Testis (tissue), 5 donors: ENCODE measurements around the gene IFNG. TPM values are rescaled to one million over a fixed set of nuclear protein-coding genes. Genes with fewer than 3 reads are reported as not detected.
"Not testable (repeated sequence)": the region's sequence is repeated elsewhere in the genome, so short reads cannot be mapped to it uniquely, and the experiment has no call there.

Experiments
- DNase-seq: peaks from one replicate; pipeline ENCODE4 v3.0.0-alpha.2; 2019
- H3K27ac ChIP-seq, 2 donors: fragments of 200-600 bp; sonication (generic); one replicate each; pipeline ENCODE4 v1.5.1; 2019
- H3K27me3 ChIP-seq: fragments of 200-600 bp; sonication (generic); one replicate; pipeline ENCODE4 v1.5.1; 2019
- H3K36me3 ChIP-seq: fragments of 200-600 bp; sonication (generic); one replicate; pipeline ENCODE4 v1.5.1; 2017; ENCODE audit warnings: low read depth; ENCODE audit errors: missing control alignments
- H3K4me1 ChIP-seq: fragments of 200-600 bp; sonication (generic); one replicate; pipeline ENCODE4 v1.5.1; 2019
- H3K4me3 ChIP-seq, 2 donors: fragments of 200-600 bp; sonication (generic); one replicate each; pipeline ENCODE4 v1.5.1; 2017 to 2019
- H3K9me3 ChIP-seq: fragments of 200-600 bp; sonication (generic); one replicate; pipeline ENCODE4 v1.5.1; 2017
- POLR2A ChIP-seq: fragments of 450-650 bp; IDR thresholded peaks from one replicate; pipeline ENCODE4 v1.6.1; 2017; ENCODE audit warnings: antibody characterized with exemption, mild to moderate bottlenecking, moderate library complexity
- WGBS, 2 donors: methylation state at CpG; one replicate each; pipeline ENCODE4 v1.1.5; 2018; 5-methylcytosine and 5-hydroxymethylcytosine counted together
- intact Hi-C: fragments of 100-400 bp; cut with DNase I; formaldehyde crosslinking; loops from one replicate; pipeline ENCODE4 v1.15.1; 2023; ENCODE audit warnings: low total_unique reads
- long read RNA-seq, 2 donors: transcript quantifications; one replicate each; lab custom pipeline, GENCODE V29; 2026
- polyA plus RNA-seq: library from polyadenylated mRNA; stranded (reverse); fragments of 350-450 nt; fragmentation: Illumina TruSeq; extraction: RNeasy Lipid Tissue Mini Kit (QIAGEN cat#74804); gene quantifications from one replicate; pipeline ENCODE4 v1.2.3, GENCODE V29; 2014; ENCODE audit warnings: low read depth, low replicate concordance; ENCODE audit not compliant: insufficient read depth
- total RNA-seq, 2 donors: library from RNA; depleted of rRNA; stranded (reverse); fragments of >200 nt; gene quantifications; one replicate each; pipeline ENCODE4 v1.2.3, GENCODE V29; 2016
- TF ChIP-seq, protein P1 (sequence below), 3 experiments: fragments of 450-650 bp in 2 of 3; fragments of 200-600 bp in 1 of 3; sonication (generic) in 1 of 3; IDR thresholded peaks; one replicate each; pipeline ENCODE4 v1.5.1; 2016 to 2019; ENCODE audit warnings: antibody characterized with exemption in 3 of 3, mild to moderate bottlenecking in 2 of 3, moderate library complexity in 1 of 3

Gene IFNG
- total RNA-seq (not detected), polyA plus RNA-seq (0.26 TPM)
- long read RNA-seq, donor 1, result 0 reads
- long read RNA-seq, donor 2, result 0 reads

DNA sequence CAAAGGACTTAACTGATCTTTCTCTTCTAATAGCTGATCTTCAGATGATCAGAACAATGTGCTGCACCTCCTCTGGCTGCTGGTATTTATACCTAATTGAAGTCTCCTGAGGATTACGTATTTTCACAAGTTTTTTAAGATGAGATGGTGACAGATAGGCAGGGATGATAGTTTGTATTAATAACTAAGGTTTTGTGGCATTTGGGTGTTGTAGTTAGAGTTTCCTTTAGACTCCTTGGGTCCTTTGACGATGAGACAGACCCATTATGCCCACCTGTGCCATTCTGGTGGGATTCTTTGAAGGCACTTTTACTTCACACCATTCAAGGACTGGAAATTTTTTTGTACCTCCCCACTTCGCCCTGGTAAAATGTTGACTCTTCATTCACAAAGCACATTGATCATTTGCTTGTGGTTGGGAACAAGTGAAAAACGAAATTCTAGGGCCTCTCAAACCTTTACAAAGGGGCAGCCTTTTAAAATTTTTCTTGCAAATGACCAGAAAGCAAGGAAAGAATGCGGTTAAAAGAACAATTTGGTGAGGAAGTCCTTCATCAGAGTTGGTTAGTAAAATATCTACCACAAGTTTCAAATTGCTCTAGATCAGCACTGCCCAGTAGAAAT lies at the start of gene IFNG:
Gene IFNG (minus strand): TSS at position 60 of the 624 bp plus-strand sequence. CDS start 125 bp downstream, outside the sequence.
- Histone ChIP-seq H3K27me3 (no peaks in the 10 kb centered on the region), H3K9me3 (no peaks in the 10 kb centered on the region), H3K4me1 (no peaks in the 10 kb centered on the region), H3K4me3 (no peak within 1 kb of the TSS), H3K27ac (no peak within 1 kb of the TSS), H3K36me3 (no peaks in the 10 kb centered on the region)
- WGBS, 2 donors, result 76 to 84% methylated on average over 5 of the region's 5 CpGs
- DNase-seq, result no peak
- TF ChIP-seq POLR2A, result no peak
- TF ChIP-seq, protein P1, sequence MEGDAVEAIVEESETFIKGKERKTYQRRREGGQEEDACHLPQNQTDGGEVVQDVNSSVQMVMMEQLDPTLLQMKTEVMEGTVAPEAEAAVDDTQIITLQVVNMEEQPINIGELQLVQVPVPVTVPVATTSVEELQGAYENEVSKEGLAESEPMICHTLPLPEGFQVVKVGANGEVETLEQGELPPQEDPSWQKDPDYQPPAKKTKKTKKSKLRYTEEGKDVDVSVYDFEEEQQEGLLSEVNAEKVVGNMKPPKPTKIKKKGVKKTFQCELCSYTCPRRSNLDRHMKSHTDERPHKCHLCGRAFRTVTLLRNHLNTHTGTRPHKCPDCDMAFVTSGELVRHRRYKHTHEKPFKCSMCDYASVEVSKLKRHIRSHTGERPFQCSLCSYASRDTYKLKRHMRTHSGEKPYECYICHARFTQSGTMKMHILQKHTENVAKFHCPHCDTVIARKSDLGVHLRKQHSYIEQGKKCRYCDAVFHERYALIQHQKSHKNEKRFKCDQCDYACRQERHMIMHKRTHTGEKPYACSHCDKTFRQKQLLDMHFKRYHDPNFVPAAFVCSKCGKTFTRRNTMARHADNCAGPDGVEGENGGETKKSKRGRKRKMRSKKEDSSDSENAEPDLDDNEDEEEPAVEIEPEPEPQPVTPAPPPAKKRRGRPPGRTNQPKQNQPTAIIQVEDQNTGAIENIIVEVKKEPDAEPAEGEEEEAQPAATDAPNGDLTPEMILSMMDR (IDR thresholded peaks at IDR 0.05), result no peak
- intact Hi-C loops, result no loop called here

DNA sequence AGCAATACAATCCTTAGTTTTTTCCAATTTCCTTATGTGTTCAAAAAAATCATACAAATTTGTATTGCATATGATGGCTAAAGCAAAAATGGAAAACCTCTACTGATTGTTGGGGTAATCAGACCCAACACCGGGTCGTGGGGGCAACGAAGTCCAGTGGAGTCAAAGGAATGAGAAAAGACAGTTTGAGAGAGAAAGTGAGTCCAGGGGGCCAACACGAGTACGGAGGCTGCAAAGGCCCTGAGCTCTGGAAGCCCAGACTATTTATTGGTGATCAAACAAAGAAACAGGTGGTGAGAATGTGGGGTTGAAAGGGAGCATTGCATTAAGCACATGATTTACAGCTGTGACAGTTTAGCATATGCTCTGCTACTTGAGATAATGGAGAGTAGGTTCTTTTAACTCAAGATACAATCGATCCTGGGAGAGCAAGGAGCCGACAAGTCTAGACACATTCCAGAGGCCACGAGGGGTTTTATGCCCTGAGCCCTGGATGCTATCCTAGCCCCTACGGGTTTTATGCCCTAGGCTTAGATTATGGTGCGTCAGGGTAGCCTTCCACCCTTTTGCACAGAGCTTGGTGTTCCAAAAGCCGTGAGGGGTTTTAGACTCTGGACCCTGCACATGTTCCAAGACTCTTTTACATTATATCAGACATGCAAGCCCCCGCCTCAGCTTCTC lies 49.6 kb upstream of the IFNG start:
- H3K4me3 ChIP-seq, H3K27ac ChIP-seq, intact Hi-C loops, H3K4me1 ChIP-seq, H3K9me3 ChIP-seq, DNase-seq, H3K36me3 ChIP-seq, H3K27me3 ChIP-seq: not testable (repeated sequence)
- 33 to 44% methylated on average over 12 of the region's 12 CpGs for WGBS, 2 donors

DNA sequence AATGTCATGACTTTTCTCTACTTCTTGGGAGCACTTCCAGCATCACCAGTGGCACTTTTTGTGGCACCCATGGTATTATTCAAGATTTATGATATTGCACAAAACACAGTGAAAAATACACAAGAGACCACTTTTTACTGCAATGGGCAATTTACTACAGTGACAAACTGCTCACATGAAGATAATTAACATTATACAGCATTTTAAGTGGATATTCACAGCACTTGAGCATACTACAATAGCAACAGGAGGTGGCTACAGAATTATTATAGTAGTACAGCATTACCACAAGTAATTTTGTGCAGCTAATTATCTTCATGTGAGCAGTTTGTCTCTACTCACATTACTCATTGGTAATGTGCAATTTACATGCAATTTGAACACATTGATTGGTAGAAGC lies 47.7 kb upstream of the IFNG start:
- intact Hi-C loops, result no loop called here
- Histone ChIP-seq H3K9me3 (no peaks in the 10 kb centered on the region), H3K4me1 (no peaks in the 10 kb centered on the region), H3K27ac (no peak overlapping the region), H3K4me3 (no peak overlapping the region), H3K36me3 (no peaks in the 10 kb centered on the region), H3K27me3 (no peaks in the 10 kb centered on the region)
- no peak for DNase-seq
- TF ChIP-seq, protein P1 (IDR thresholded peaks at IDR 0.05), result no peak
- TF ChIP-seq POLR2A, result no peak

DNA sequence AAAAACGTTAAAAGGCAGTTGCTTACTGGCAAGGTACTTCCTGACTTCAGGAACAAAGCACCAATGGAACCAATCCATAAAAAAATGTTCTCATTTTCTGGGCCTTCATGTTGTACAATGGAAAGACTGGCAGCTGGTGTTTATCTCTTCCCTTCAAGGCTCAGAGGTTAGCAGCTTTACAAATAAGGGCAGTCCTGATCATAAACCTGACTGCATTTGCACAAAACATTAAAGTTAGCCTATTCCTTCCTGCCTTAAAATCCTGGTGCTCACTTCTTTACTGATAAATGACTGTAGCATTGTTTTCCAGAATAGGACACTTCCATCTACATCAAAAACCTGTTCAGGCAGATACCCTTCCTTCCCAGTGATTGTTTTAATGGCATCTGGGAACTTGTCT lies 46.9 kb upstream of the IFNG start:
- Histone ChIP-seq H3K27me3 (no peaks in the 10 kb centered on the region), H3K27ac (no peak overlapping the region), H3K4me1 (no peaks in the 10 kb centered on the region), H3K4me3 (no peak overlapping the region), H3K36me3 (no peaks in the 10 kb centered on the region), H3K9me3 (no peaks in the 10 kb centered on the region)
- WGBS, 2 donors, result 47 to 63% methylated on average over 1 of the region's 1 CpG
- no peak for DNase-seq
- TF ChIP-seq, protein P1 (IDR thresholded peaks at IDR 0.05), result no peak
- no peak for TF ChIP-seq POLR2A
- intact Hi-C loops, result no loop called here

DNA sequence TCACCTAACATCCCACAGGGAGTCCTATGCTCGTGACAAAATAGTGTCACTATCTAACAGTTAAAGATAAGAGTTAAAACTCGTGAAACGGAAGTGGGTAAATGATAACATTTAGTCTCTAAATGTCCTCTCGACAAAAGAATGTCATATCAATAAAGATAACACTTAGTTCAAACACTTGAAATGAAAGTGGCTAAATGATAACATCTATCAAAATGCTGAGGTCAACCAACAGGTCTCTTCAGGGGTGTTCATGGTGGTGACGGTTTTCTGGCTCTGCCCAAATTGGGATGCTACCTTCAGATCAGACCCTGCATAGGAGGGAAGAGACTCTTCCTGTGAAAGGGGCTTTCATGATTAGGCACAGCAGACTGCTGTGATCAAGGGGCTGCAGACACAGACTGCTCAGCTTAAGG lies 43.9 kb upstream of the IFNG start:
- Histone ChIP-seq H3K4me1 (no peaks in the 10 kb centered on the region), H3K27me3 (no peaks in the 10 kb centered on the region), H3K9me3 (no peaks in the 10 kb centered on the region), H3K36me3 (no peaks in the 10 kb centered on the region), H3K4me3 (no peak overlapping the region), H3K27ac (no peak overlapping the region)
- intact Hi-C loops, result no loop called here
- WGBS, 2 donors, result 55 to 57% methylated on average over 5 of the region's 5 CpGs
- no peak for DNase-seq
- no peak for TF ChIP-seq POLR2A
- TF ChIP-seq, protein P1 (IDR thresholded peaks at IDR 0.05), result no peak
